ENCODE data around the gene PADI4.

- TF ChIP-seq POLR2A (IDR thresholded peaks at IDR 0.05; ENCODE audit: low read depth, low read length) (no peak), POLR2AphosphoS5 (IDR thresholded peaks at IDR 0.05; ENCODE audit: low read depth, low read length) (no peak), PAX5 (IDR thresholded peaks at IDR 0.05; ENCODE audit: insufficient read depth, low read length, severe bottlenecking) (no peak), POU2F2 (IDR thresholded peaks at IDR 0.05; ENCODE audit: low read depth, low read length) (no peak)
Observed at GRCh38 chr1:17403081-17403480, 95.1 kb downstream of the PADI4 start.

Data from GM12891 (cell line).